GM18502 (cell line): ENCODE results near the gene SFXN5.

ENCODE experiments used
- ATAC-seq: cut with Tn5 transposase; IDR thresholded peaks from one replicate; pipeline ENCODE4 v1.9.1; 2021; ENCODE audit warnings: mild to moderate bottlenecking; ENCODE audit not compliant: unreplicated experiment, poor library complexity

SFXN5 gene

DNA sequence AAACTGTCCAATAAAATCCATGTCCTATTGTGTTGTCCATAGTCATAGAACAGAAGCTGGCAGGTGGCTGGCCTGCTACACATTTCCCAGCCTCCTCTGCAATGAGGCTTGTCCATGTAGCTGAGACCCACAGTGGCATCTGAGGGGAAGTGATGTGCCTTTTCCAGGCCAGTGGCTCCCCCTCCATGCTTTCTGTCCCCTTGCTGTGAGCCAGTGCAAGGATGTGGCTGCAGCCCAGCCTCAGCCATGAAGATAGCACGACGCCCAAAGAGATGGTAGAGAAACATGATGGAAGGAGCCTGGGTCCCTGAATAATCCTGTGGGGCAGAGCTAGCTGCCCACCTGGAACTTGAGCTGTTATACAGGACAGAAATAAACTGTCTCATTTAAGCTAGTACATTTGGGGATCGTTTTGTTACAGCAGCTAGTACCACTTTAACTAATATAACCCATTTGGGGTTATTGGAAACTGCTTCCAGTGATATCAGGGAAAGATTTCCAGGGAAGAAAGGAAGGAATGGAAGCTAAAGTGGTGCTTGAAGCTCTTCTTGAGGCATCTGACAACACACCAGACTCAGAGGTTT, 40.3 kb downstream of the SFXN5 start:
- no peak for ATAC-seq

DNA sequence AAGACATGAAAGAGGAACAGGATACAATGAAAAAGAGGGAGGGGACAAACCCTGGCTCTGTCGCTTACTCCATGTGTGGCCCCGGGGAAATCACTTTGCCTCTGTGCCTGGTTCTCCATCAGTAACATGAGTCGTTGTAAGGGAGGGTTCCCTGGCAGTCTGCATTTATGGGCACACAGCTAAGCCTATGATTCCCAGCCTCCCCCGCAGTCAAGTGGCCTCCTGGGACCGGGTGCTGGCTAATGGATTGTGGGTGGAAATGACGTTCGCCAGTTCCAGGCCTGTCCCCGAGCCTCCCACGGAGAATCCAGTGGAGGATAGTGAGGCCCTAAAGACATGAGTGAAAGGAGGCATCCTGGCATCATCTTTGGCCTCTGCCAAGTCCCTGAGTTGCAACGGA, 42.7 kb downstream of the SFXN5 start:
- ATAC-seq, result no peak

GRCh38 chr2:73027340-73027739, 44.2 kb downstream of the SFXN5 start:
- no peak for ATAC-seq

DNA sequence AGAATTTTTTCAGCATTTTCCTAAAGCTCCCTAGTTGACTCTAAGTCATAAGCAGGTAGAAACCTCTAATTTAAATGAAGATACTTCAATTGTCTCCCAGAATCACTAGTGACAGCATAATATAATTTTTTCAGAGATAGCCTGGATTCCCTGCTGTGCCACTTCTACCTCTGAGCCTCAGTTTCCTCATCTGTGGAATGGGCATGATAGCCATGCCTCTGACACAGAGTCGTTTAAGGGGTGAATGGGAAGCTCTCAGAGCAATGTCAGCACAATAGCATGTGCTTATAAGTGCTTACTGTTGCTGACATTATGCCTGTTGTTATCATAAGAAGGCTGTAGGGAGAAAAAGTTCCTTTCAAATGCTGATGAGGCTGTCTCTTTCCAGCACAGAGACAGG, 48.0 kb downstream of the SFXN5 start:
- no peak for ATAC-seq

DNA sequence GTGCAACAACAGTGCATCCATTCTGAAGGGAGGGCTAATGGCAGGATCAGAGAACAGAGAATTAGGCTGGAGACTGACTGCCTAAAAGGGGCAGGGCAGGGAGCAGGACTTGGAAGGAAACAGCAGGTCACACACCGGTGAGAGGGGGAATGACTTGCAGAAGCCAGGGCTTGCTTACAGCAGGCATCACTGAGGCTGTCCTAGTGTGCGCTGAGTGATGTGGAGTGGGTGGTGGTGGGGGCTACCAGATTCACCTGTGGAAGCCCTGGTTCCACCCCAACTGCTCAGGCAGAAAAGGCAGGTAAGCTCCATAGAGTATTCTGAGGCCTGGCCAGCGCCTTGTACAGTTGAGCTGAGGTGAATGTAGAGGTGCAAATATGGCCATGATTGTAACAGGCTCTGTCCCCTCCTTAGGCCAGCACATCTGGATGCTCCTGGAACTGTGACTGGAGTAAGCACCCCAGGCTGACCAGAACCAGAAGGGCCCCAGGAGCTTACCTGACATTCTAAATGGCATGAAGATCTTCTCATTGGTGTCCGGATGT, 49.4 kb downstream of the SFXN5 start:
- no peak for ATAC-seq

GRCh38 chr2:73021371-73022010, 50.0 kb downstream of the SFXN5 start:
- no peak for ATAC-seq

DNA sequence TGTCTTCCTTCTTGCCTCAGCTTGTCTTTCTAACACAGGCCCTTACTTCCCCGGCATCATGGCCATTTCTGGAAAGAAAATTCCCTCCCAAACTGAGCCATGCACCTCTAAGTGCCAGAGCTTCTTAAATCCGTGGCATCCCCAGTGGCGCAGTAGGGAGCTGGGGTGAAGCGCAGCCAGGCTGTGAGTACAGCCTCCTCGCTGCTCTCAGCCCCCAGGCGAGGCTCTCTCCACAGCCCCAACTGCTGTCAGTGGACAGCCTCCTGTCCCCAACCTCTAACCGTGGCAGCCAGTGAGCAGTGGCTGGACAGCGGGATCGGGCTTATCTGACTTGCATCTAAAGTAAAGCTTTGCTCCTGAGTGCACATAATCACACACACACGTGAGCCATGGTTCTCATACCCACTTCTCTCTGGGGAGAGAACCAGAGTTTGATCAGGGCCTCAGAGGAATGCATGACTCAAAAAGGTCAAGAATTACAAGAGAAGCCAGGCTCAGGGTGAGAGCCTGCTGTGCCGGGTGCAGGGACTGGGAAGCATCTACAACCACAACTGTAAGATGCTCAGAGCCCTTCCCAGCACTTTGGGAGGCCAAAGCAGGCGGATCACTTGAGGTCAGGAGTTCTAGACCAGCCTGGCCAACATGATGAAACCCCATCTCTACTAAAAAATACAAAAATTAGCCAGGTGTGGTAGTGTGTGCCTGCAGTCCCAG, 50.7 kb downstream of the SFXN5 start:
- ATAC-seq, result no peak

DNA sequence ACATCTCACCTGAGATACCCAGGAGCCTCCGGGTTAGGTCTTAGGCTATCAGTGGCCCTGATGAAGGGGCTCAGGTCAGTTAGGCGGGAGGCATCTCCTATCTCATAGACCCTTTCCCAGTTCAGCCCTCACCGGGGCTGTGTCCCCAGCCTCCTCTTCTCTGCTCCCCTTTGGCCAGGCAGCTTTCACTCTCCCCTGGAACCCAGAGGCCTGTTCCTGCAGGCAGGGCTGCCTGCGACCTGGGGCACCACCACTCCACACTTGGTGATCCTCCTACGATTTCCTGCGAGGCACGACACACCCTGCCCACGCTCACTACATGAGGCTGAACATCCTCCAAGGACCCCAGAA, 51.2 kb downstream of the SFXN5 start:
- ATAC-seq, result no peak

- no peak for ATAC-seq
Measured at GRCh38 chr2:73018188-73018825, 53.2 kb downstream of the SFXN5 start.

GRCh38 chr2:73013936-73014335, 57.6 kb downstream of the SFXN5 start:
- ATAC-seq, result no peak

DNA sequence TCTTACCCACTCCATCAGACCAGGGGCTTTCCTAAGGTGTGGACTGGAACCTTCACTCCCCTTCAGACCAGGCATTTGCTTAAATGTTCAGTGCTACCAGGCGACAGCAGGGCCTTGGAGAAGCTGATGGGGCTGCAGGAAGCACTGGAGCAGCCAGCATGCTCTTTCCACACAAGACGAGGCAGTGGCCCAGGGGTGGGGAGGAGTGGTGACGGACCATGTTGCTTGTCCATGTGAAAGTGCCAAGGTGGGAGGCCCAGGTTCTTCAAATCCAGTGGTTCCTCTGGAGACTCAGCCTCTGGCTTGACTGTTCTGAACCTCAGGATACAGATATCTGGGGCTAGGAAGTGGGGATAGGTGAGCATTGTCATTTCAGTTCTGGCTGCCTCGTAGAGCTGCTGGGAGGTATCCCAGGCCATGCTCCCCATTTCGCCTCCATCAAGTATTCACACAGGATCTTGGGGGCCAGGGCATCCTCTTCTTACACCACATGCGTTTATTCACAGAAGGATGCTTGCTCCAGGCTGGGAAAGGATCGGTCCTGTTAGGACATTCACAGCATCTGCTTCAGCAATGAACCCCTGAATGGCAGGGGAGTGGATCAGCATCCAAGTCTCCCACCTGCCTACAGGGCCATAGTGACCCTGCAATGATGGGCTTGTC, 62.2 kb downstream of the SFXN5 start:
- no peak for ATAC-seq

- no peak for ATAC-seq
Measured at GRCh38 chr2:73008766-73009135, 62.8 kb downstream of the SFXN5 start.

GRCh38 chr2:73007991-73008765, 63.3 kb downstream of the SFXN5 start:
- ATAC-seq, result no peak

DNA sequence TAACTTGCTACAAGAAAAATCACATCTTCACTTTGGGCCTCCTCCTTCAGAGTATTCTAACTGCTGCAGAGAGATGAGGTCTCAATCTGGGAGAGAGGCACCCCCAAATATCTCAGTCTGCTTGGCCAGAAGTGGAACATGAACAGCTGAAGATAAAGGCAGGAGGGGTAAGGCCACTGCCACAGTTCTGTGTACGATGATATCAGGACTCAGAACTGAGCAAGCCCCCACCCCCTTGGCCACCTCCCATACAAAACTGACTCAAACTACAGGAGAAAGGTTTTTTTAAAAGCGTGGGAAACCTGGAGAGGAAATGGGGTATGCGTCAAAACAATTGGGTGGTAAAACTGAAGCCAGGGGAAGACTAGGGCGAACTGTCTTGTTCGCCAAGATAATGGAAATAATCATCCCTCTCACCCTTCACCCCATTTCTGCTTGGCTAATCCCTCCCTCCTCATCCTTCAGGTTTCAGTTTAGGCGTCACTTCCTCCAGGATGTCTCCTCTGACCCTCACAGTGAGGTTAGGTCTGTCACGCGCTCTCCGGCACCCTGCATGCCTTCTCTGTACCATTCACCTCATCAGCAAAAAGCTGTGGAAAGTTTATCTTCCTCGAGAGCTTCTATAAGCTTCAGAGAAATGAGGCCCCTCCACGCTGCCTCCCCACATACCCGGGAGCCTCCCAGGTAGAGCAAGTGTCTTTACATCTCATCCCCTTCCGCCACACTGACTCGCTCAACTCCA, 64.4 kb downstream of the SFXN5 start:
- no peak for ATAC-seq

- no peak for ATAC-seq
Measured at GRCh38 chr2:73004889-73005596, 66.5 kb downstream of the SFXN5 start.

DNA sequence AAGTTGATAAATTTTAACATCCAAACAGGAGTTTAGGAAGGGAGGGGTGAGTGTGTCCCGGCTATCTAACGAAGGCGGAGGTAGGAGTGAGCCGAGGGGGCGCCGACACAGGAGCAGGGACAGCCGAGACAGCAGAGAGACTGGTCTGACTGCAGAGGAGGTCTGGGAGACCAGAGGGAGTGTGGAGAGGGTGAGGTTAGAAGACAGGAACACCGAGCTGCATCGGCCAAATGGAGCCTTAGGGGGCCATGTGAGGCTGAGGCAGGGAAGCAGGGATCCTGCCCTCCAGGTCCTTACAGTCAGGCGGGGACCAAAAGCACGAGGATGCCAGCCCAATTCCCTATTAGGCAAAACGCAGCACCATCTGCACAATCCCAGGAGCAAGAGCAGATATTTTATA, 67.0 kb downstream of the SFXN5 start:
- ATAC-seq, result no peak

- ATAC-seq, result no peak
Measured at GRCh38 chr2:73003027-73003426, 68.5 kb downstream of the SFXN5 start.

DNA sequence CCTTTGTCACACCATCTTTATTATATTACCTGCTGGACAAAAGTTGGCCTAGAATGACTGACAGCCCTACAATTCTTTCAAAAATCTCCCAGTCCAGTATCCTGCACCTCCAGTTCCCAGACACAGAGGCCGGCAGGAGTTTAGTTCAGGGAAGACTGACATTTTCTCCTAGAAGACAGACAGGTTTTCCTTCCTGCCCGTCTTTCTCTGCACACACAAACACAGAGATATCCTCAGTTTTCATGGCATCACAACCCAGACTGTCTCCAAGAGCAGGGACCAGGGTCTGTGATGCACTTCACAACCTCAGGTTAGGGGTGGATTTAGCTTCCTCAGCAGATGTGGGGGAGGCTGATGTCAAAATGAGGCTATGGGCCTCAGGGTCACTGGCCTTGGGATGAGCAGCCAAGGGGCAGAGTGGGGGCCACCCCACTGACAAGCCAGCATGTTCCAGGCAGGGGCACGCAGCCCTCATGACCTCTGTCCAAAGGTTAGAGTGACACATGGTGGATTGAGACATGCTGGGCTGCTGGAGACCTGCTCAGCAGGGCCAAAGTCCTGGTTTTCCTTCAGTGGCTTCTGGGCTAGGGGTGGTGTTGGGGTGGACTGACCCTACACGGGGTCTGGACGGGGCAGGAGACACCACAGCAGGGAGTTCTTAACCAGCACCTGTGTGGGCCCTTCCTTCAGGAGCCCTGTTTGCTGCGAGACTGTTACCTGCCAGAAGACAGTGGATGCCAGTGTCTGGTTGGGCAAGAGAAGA, 70.5 kb downstream of the SFXN5 start:
- no peak for ATAC-seq
